ENCODE measurements around the gene RFTN1. TPM values are rescaled to one million over a fixed set of nuclear protein-coding genes. Genes with fewer than 3 reads are reported as not detected.

The RFTN1 gene
- total RNA-seq, 1 experiment from 2014 or later = 2.2 TPM

DNA sequence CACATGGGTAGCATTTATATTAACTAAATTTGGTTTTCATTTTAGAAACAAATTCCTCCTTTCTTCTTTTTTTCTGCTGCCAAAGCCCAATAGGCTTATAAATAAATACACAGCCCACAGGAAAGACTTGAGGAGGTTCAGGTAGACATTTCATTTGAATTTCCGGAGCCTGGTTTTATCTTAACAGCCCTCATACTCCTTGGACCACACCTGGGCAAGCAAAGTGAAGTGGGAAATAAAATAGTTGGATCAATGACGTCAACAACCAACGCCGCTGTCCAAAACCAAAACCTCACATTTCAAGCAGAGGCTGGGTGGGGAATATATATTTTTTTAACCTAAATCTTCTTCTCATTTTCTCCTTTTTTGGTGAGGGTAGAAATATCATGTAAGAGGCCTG lies 53.2 kb downstream of the RFTN1 start:
- no peak overlapping the region for H4K5ac ChIP-seq (ENCODE audit: insufficient read length, low read depth, low read length)
- H3K36me3 Mint-ChIP-seq (ENCODE audit: insufficient read depth in 1 of 3, low read depth in 3 of 3) = no peaks in the 10 kb centered on the region
- H3T11ph ChIP-seq (ENCODE audit: low read length) = no peak overlapping the region
- H3K56ac ChIP-seq (ENCODE audit: insufficient read length, low read depth, low read length) = no peak overlapping the region
- H3K4me1 ChIP-seq (ENCODE audit: insufficient read depth, low read length) = peaks cover 4% of the 10 kb centered on the region; the same call in 1 of the 2 replicates
- no peak for DNase-seq
- H3K9me3 Mint-ChIP-seq = peaks cover 3% of the 10 kb centered on the region in 2 experiments; a peak in 2 of 5 replicates
- no peak overlapping the region for H3K23ac ChIP-seq (ENCODE audit: insufficient read length, low read depth, low read length)
- no peak overlapping the region for H2AK5ac ChIP-seq (ENCODE audit: insufficient read length, low read length)
- H2BK120ac ChIP-seq (ENCODE audit: low read depth, low read length, poor library complexity, severe bottlenecking) = no peak overlapping the region
- no peak overlapping the region for H3K18ac ChIP-seq (ENCODE audit: insufficient read length, low read depth, low read length)
- no peaks in the 10 kb centered on the region for H3K23me2 ChIP-seq (ENCODE audit: insufficient read length, low read depth, low read length, poor library complexity, severe bottlenecking)
- H4K20me1 ChIP-seq (ENCODE audit: control insufficient read depth, insufficient read depth, insufficient read length) = no peaks in the 10 kb centered on the region
- no peaks in the 10 kb centered on the region for H3K79me2 ChIP-seq (ENCODE audit: insufficient read depth, low read length)
- H3K4me3 Mint-ChIP-seq = no peak overlapping the region
- no peaks in the 10 kb centered on the region for H3K9me3 ChIP-seq (ENCODE audit: control insufficient read depth, low read depth, low read length)
- no peak overlapping the region for H2BK15ac ChIP-seq (ENCODE audit: low read depth, low read length)
- H2AFZ ChIP-seq (ENCODE audit: low read length) = no peak overlapping the region
- peaks cover 10 to 16% of the 10 kb centered on the region in 2 experiments for H3K4me1 Mint-ChIP-seq
- TF ChIP-seq, protein P1, sequence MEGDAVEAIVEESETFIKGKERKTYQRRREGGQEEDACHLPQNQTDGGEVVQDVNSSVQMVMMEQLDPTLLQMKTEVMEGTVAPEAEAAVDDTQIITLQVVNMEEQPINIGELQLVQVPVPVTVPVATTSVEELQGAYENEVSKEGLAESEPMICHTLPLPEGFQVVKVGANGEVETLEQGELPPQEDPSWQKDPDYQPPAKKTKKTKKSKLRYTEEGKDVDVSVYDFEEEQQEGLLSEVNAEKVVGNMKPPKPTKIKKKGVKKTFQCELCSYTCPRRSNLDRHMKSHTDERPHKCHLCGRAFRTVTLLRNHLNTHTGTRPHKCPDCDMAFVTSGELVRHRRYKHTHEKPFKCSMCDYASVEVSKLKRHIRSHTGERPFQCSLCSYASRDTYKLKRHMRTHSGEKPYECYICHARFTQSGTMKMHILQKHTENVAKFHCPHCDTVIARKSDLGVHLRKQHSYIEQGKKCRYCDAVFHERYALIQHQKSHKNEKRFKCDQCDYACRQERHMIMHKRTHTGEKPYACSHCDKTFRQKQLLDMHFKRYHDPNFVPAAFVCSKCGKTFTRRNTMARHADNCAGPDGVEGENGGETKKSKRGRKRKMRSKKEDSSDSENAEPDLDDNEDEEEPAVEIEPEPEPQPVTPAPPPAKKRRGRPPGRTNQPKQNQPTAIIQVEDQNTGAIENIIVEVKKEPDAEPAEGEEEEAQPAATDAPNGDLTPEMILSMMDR (conservative IDR thresholded peaks at IDR 0.05) = no peak
- no peaks in the 10 kb centered on the region for H3K79me1 ChIP-seq (ENCODE audit: insufficient read depth, low read depth, low read length, poor library complexity, severe bottlenecking)
- no peak overlapping the region for H3K27ac ChIP-seq (ENCODE audit: insufficient read length, low read depth, low read length)
- peaks cover 20% of the 10 kb centered on the region for H3K27me3 Mint-ChIP-seq (ENCODE audit: low read depth)
- H3K4me2 ChIP-seq (ENCODE audit: insufficient read depth, insufficient read length, low read length) = no peak overlapping the region
- H2BK20ac ChIP-seq (ENCODE audit: low read depth, low read length, poor library complexity, severe bottlenecking) = no peak overlapping the region
- H2BK5ac ChIP-seq (ENCODE audit: insufficient read length, low read length) = no peak overlapping the region
- H3K27me3 ChIP-seq (ENCODE audit: insufficient read depth, low read length) = no peaks in the 10 kb centered on the region
- no peak overlapping the region for H4K91ac ChIP-seq (ENCODE audit: insufficient read length, low read depth, low read length)
- no peak overlapping the region for H3K14ac ChIP-seq (ENCODE audit: insufficient read depth, low read length)
- H4K8ac ChIP-seq (replicated peaks; ENCODE audit: insufficient read length, low read depth, low read length) = no peak overlapping the region
- H3K9ac ChIP-seq (ENCODE audit: extremely low read depth, insufficient read length, low read length) = no peak overlapping the region
- no peak overlapping the region for H3K4ac ChIP-seq (ENCODE audit: low read depth, low read length)
- H2BK12ac ChIP-seq (ENCODE audit: insufficient read length, low read depth, low read length) = no peak overlapping the region
- WGBS (ENCODE audit: extremely low coverage, insufficient read length, low lambda C conversion rate) = no CpG with 5 or more reads among the region's 4 CpGs
- no peak overlapping the region for H3K27ac Mint-ChIP-seq
